Neural crest cell (in vitro differentiated cells): Measurements from ENCODE around the gene SBK2. TPM values are rescaled to one million over a fixed set of nuclear protein-coding genes. Genes with fewer than 3 reads are reported as not detected.
A peak's percentile ranks its signal among the peaks of the same experiment; 100 is the strongest.
"Not testable (repeated sequence)": the region's sequence is repeated elsewhere in the genome, so short reads cannot be mapped to it uniquely, and the experiment has no call there.

Experiments
- DNase-seq: peaks from one replicate; pipeline ENCODE4 v3.0.0; 2021; ENCODE audit warnings: low read depth, mixed read lengths, low spot score
- H3K27ac Mint-ChIP-seq: one replicate; pipeline ENCODE4 v1.8.0; 2021; ENCODE audit warnings: mild to moderate bottlenecking, mixed read lengths; ENCODE audit not compliant: unreplicated experiment
- H3K27me3 Mint-ChIP-seq: 2 replicates; pipeline ENCODE4 v1.8.0; 2021; ENCODE audit warnings: low read depth, mild to moderate bottlenecking, mixed read lengths
- H3K36me3 Mint-ChIP-seq: 2 replicates; pipeline ENCODE4 v1.8.0; 2021; ENCODE audit warnings: low read depth, mild to moderate bottlenecking, mixed read lengths
- H3K4me1 Mint-ChIP-seq: 2 replicates; pipeline ENCODE4 v1.8.0; 2021; ENCODE audit warnings: mixed read lengths
- H3K4me3 Mint-ChIP-seq: one replicate; pipeline ENCODE4 v1.8.0; 2021; ENCODE audit warnings: mild to moderate bottlenecking, mixed read lengths
- H3K9me3 Mint-ChIP-seq: 2 replicates; pipeline ENCODE4 v1.8.0; 2021; ENCODE audit warnings: mixed read lengths
- CTCF ChIP-seq: fragments of 200-600 bp; sonication (generic); conservative IDR thresholded peaks from 2 replicates; pipeline ENCODE4 v1.5.0; 2021; ENCODE audit warnings: antibody characterized with exemption, mild to moderate bottlenecking
- total RNA-seq: library from RNA; stranded (reverse); gene quantifications from 2 replicates; pipeline ENCODE4 v1.2.1, GENCODE V29; 2021

SBK2 gene
- total RNA-seq, 1 donor from 2014 or later, result not detected

- H3K36me3 Mint-ChIP-seq, result peaks cover 17% of the 10 kb centered on the region
- no peak overlapping the region for H3K4me3 Mint-ChIP-seq
- peaks cover 19% of the 10 kb centered on the region for H3K4me1 Mint-ChIP-seq
- H3K9me3 Mint-ChIP-seq, result no peaks in the 10 kb centered on the region
- no peak overlapping the region for H3K27ac Mint-ChIP-seq
- DNase-seq, result no peak
- TF ChIP-seq CTCF, result no peak
- no peaks in the 10 kb centered on the region for H3K27me3 Mint-ChIP-seq
Measured at GRCh38 chr19:55578031-55578760, 41.3 kb upstream of the SBK2 start.

- no peak for TF ChIP-seq CTCF
- H3K27me3 Mint-ChIP-seq, result no peaks in the 10 kb centered on the region
- DNase-seq, result no peak
- H3K4me1 Mint-ChIP-seq, result peaks cover 19% of the 10 kb centered on the region
- H3K4me3 Mint-ChIP-seq, result peak overlapping the region; percentile 86
- H3K9me3 Mint-ChIP-seq, result no peaks in the 10 kb centered on the region
- H3K36me3 Mint-ChIP-seq, result peaks cover 17% of the 10 kb centered on the region
- H3K27ac Mint-ChIP-seq, result no peak overlapping the region
Measured at GRCh38 chr19:55576746-55577145, 39.8 kb upstream of the SBK2 start.

GRCh38 chr19:55573929-55574328, 37.0 kb upstream of the SBK2 start:
- not testable (repeated sequence) for H3K4me3 Mint-ChIP-seq, H3K27me3 Mint-ChIP-seq, H3K9me3 Mint-ChIP-seq, DNase-seq, H3K4me1 Mint-ChIP-seq, H3K27ac Mint-ChIP-seq
- peaks cover 11% of the 10 kb centered on the region for H3K36me3 Mint-ChIP-seq

DNA sequence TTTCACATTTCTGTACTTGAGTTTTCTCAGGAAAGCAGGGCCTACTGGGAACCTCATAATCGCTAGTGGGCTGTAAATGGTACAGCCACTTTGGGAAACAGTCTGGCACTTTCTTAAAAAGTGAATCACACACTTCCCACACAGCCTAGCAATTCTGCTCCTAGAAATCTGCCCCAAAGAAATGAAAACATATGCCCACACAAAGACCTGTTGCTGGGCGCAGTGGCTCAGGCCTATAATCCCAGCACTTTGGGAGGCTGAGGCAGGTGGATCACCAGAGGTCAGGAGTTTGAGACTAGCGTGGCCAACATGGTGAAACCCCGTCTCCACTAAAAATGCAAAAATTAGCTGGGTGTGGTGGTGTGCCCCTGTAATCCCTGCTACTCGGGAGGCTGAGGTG, 32.5 kb upstream of the SBK2 start:
- not testable (repeated sequence) for H3K4me1 Mint-ChIP-seq, H3K36me3 Mint-ChIP-seq

DNA sequence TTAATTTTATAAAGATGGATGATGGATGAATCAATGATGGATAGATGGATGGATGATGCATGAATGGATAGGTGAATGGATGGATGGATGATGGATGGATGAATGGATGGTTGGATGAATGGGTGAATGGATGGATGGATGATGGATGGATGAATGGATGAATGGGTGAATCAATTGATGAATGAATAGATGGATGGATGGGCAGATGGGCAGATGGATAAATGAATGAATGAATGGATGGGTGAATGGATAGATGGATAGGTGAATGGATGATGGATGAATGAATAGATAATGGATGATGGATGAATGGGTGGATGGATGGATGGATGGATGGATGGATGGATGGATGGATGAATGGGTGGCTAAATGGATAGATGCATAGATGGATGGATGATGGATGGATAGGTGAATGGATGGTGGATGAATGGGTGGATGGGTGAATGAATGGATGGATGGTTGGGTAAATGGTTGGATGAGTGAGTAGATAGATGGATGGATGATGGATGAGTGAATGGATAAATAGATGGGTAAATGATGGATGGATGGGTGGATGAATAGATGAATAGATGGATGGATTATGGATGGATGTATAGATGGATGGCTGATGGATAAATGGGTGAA, 30.9 kb upstream of the SBK2 start:
- no peaks in the 10 kb centered on the region for H3K9me3 Mint-ChIP-seq
- no peak overlapping the region for H3K4me3 Mint-ChIP-seq
- no peaks in the 10 kb centered on the region for H3K36me3 Mint-ChIP-seq
- no peak for TF ChIP-seq CTCF
- DNase-seq, result no peak
- H3K27me3 Mint-ChIP-seq, result peaks cover 6% of the 10 kb centered on the region
- no peak overlapping the region for H3K27ac Mint-ChIP-seq
- no peaks in the 10 kb centered on the region for H3K4me1 Mint-ChIP-seq

More for the DNA sequence above, 32.5 kb upstream of the SBK2 start:
- H3K4me3 Mint-ChIP-seq, H3K9me3 Mint-ChIP-seq, DNase-seq, H3K27me3 Mint-ChIP-seq, H3K27ac Mint-ChIP-seq: not testable (repeated sequence)

DNA sequence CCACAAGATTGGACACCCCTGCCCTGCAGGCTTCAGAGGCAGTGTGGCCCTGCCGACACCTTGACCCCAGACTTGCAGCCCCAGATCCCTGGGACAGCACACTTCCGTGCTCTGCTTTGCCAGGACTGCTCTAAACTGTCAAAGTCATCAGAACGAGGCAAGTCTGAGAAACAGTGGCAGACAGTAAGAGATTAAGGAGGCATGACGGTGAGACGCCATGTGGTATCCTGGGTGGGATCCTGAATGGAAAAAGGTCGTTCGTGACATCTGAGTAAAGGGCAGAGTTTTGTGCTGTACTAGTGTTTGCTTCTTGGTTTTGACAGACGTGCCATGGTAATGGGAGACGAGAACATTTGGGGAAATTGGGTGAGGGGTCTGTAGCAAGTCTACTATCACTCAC, 29.9 kb upstream of the SBK2 start:
- H3K4me3 Mint-ChIP-seq, result no peak overlapping the region
- no peak overlapping the region for H3K27ac Mint-ChIP-seq
- no peaks in the 10 kb centered on the region for H3K9me3 Mint-ChIP-seq
- TF ChIP-seq CTCF, result no peak
- H3K27me3 Mint-ChIP-seq, result peaks cover 6% of the 10 kb centered on the region
- no peak for DNase-seq
- no peaks in the 10 kb centered on the region for H3K4me1 Mint-ChIP-seq
- no peaks in the 10 kb centered on the region for H3K36me3 Mint-ChIP-seq
